Fibroblast of the aortic adventitia (primary cell): ENCODE data around the gene TUSC2. TPM values are rescaled to one million over a fixed set of nuclear protein-coding genes. Genes with fewer than 3 reads are reported as not detected.

ENCODE experiments used
- DNase-seq: peaks from one replicate; pipeline ENCODE4 v3.0.0-alpha.2; 2010; ENCODE audit warnings: low read depth
- H3K4me3 ChIP-seq: 2 replicates; pipeline ENCODE4 v1.5.1; 2011; ENCODE audit warnings: low read depth, mild to moderate bottlenecking, control low read depth, low read length, moderate library complexity
- total RNA-seq: library from RNA; depleted of rRNA; stranded (reverse); fragments of >200 nt; gene quantifications from 2 replicates; pipeline ENCODE4 v1.2.3, GENCODE V29; 2012; ENCODE audit warnings: low replicate concordance
- TF ChIP-seq, protein P1 (sequence below): IDR thresholded peaks from 2 replicates; pipeline ENCODE4 v1.5.1; 2011; ENCODE audit warnings: mild to moderate bottlenecking, low read length, control low read depth, inconsistent platforms; ENCODE audit not compliant: insufficient read depth

Gene TUSC2
- total RNA-seq, 1 donor, result 15.5 TPM

DNA sequence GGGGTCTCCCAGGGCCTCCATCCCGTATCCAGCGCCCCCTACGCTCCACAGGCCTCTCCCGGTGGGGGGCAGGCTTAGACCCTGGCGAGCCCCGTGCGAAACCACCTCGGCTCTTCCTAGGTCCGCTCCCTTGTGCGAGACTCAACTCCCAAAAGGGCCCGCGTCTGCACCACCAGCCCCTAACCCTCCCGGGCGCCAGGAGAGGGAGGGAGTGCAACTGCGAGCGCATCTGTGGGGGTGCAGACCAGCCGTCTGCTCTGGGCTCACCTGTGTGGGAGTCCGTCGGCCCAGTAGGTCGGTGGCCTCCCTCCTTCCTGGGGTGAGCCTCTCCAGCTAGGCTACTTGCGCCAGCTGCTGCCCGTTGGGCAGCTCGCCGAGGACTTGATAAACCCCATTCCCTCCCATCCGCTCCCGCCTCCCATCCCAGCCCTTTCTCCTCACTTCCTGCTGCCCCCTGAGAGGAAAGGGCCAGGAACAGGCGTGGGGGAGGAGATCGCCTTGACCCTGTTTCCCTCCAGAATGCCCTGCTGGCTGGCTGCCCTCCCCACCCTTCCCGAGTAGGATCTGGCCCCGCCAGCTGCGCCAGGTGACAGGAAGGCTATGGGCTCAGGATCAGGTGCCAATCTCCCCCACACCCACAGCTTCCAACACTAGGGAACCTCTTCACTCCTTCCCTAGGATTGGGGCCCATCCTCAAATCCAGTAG lies 5.5 kb downstream of the TUSC2 start, which contains the start of gene HYAL2:
Gene HYAL2 (minus strand): TSS at position 360 of the 706 bp plus-strand sequence. CDS start 2,256 bp downstream, outside the sequence.
- TF ChIP-seq, protein P1, sequence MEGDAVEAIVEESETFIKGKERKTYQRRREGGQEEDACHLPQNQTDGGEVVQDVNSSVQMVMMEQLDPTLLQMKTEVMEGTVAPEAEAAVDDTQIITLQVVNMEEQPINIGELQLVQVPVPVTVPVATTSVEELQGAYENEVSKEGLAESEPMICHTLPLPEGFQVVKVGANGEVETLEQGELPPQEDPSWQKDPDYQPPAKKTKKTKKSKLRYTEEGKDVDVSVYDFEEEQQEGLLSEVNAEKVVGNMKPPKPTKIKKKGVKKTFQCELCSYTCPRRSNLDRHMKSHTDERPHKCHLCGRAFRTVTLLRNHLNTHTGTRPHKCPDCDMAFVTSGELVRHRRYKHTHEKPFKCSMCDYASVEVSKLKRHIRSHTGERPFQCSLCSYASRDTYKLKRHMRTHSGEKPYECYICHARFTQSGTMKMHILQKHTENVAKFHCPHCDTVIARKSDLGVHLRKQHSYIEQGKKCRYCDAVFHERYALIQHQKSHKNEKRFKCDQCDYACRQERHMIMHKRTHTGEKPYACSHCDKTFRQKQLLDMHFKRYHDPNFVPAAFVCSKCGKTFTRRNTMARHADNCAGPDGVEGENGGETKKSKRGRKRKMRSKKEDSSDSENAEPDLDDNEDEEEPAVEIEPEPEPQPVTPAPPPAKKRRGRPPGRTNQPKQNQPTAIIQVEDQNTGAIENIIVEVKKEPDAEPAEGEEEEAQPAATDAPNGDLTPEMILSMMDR, result no peak
- peak within 1 kb of the TSS; percentile 84 for H3K4me3 ChIP-seq
- no peak for DNase-seq

DNA sequence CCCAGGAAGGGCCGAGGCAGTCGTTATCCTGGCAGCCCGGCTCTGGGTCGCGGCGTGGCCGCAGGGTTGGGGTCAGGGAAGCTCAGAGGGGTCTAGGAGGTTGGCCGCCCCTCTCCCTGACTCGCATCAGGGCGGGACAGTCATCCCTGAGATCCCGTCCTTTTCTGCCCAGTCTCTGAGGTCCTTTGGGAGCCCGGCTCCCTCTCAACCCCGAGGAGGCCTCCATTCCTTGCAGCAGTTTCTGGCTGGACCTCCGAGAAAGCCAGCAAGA lies 6.0 kb downstream of the TUSC2 start:
- TF ChIP-seq, protein P1, result no peak
- DNase-seq, result no peak
- peak overlapping the region; percentile 84 for H3K4me3 ChIP-seq

DNA sequence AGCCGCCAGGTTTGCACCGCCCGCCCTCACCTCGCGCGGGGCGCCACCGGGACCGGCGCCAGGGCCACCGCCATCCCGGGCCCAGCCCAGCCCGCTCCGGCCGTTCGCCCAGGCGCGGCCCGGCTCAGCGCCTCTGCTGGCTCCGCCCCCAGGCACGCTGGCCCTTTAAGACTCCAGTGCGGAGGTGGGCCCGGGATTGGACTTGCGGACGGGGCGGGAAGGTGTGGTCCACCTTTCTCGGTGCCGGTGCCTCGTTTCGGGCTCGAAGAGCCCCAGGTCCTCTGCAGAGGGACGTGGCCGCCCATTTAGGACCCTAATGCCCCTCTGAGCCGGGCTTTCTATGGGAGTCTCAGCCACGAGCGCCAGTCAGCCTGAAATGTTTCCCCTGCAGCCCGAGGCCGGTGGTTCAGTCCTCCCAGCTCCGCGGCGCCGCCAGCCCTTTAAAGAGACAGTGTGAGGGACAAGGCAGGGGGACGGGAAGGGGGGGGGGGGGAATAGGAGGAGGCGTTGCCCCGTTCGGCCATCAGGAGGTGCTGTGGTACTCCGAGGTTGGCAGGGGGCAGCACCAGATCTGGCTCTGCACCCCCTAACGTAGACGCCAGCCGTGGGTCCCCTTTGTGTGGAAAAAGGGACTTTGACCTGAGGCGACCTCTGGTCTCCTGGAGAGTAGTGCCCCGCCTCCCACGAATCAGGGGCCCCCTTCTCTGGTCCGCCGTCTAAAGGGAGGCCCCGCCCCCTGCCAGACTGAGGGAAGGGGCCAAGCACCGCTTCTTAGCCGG lies 6.5 kb downstream of the TUSC2 start:
- DNase-seq, result peak; percentile 84
- TF ChIP-seq, protein P1, result peak; percentile 43
- peak overlapping the region; percentile 84 for H3K4me3 ChIP-seq

DNA sequence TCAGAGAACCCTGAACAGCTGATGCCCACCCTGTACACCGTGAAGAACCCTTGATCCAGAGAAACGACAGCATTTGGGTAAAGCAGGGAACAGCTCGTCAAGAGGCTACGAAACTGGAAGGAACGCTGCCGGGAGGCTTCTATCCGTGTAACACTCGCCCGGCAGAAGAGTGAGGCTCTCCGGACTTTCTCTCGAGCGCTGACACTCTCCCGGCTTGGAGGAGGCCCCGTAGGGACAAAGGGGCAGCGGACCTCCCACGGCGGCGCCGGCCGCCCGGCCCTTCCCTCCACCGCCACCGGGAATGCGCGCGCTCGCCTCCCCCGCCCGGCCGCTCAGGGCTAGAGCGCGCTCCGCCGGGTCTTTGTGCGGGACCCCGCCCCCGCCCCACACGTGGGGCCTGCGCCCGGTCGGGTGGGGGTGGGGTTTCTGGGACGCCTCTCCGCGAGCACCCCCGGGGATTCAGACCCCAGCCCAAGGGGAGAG lies 7.1 kb downstream of the TUSC2 start:
- DNase-seq, result peak; percentile 48
- TF ChIP-seq, protein P1, result no peak
- peak overlapping the region; percentile 84 for H3K4me3 ChIP-seq

DNA sequence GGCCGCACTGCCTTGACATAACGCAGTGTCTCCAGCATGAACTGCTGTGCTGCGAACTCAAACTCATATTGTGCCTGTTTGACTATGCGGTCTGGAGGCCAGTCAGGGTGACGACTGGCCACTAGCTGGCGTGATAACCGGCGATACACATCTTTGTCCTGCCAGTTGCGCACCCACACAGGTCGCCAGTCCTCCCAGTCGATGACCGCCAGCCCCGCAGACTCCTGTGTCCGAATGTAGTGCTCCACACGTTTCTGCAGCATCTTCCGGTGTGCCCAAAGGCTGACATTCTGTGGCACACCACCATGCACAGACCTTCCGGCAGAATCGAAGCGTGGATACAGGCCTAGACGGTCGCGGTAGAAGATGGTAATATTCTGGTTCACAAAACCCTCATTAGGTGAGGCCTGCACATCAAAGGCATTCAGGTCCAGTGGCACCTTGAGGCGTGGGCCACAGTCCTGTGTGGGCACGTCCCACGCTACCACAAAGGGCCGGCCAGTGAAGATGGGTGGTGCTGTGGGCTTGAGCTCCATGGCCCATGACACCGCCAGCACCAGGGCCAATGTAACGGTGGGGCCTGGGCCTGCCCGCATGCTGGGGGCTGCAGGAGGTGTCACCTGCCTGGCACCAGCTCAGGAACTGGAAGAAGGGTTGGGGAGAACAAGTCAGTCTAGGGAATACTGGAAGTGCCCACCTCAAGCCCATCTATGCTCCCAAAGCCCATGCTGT lies 8.0 kb downstream of the TUSC2 start:
- peak overlapping the region; percentile 84 for H3K4me3 ChIP-seq
- DNase-seq, result no peak
- TF ChIP-seq, protein P1, result no peak

DNA sequence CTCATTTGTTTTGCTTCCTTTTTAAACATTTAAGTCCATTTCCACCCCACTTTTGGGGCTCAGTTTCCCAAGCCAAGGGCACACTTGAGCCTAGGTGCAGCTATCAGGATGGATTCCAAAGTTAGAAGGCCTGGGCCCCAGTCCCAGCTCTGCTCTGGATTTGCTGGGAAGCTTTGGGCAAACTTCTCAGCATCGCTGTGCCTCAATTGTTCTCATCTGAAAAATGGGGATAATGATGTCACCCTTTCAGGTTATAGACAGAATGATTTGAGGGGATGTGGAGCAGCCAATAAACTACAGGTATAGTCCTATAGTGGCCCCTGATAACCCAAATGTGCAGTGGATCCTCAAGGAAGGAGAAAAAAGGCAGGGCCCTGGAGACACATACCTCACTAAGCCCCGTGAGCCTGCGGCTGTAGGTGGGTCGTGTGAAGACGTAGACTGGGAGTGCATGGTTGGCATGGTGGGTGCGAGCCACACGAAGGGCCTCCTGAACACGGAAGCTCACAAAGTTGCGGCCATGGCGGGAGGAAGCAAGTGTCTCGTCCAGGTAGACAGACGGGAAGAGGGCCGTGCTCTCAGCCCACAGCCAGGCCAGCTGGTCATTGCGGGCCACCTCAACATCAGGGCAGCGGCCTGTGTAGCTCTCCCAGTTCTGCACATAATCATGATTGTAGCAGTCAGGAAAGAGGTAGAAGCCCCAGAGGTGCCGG lies 8.7 kb downstream of the TUSC2 start:
- no peak overlapping the region for H3K4me3 ChIP-seq
- DNase-seq, result no peak
- TF ChIP-seq, protein P1, result no peak
